ENCODE measurements around the gene CDC42BPG.

The CDC42BPG gene

DNA sequence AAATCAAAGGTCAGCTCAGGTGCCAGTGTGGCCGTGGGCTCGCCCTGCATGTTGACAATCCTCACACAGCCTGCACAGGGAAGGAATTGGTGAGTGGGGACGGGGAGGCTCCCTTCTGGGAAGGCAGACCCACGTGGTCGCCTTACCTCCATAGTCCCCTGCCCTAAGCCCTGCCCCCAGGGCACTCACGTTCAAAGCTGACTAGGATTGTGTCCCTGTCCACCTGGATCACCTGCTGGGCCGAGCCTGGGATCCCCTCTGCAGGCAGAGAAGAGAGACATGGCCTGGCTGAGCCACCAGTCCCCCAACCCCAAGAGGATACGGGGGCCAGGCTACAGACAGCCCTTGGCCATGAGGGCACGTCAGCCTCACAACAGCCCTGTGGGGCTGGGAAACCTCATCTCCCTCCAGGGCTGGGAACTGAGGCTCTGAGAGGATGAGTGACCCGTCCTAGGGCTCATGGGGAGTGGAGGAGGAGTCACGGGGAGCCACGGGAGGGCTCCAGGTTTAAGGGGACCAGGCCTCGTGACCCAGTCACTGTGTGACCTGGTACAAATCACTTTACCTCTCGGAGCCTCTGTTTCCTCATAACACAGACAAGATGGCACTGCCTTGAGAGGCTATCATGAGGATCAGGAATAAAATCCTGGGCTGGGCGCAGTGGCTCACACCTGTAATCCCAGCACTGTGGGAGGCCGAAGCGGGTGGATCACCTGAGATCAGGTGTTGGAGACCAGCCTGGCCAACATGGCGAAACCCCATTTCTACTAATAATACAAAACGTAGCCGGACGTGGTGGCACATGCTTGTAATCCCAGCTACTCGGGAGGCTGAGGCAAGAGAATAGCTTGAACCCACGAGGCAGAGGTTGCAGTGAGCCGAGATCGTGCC is 54.0 kb downstream of the CDC42BPG start:
- no peak for DNase-seq (ENCODE audit: low read depth in 2 of 3, low spot score in 1 of 3)

DNA sequence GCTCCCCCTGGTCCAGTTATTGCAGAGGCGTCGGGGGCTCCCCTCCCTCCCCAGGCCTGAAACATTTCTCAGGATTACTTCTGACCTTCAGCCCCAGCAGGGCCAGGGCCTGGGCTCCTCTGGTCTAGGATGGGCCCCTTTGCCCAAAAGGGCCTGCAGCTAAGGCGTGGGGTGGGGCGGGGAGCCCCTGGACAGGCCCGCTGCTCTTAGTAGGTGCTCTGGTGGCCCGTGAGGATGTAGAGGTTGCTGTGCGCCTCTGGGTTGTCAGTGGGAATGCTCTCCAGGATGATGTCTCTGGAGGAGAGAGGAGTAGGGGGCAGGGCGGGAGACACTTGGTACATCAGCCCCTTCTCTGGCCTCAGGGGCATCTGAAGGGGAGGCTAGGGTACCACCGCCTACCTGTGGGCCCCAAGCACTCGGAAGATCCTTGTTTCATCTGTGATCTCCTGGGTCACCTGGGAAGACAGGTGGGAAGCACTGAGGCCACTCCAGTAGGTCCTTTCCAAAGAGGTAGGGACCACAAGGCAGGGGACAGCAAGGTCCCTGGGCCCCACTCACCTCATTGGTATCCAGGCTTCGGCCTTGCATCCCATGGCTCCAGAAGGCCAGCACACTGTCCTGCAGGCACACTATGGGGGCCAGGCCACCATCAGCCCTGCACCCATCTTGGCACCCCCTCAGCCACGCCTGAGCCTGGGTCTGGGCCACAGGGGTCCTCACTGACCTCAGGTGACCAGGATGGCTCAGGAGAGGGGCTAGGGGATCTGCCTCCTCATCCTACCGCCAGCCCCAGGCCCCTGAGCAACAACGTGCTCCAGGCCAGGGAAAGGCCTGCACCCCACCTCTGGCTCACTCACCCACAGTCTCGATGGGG is 54.9 kb downstream of the CDC42BPG start:
- DNase-seq (ENCODE audit: low read depth in 2 of 3, low spot score in 1 of 3) = no peak

DNA sequence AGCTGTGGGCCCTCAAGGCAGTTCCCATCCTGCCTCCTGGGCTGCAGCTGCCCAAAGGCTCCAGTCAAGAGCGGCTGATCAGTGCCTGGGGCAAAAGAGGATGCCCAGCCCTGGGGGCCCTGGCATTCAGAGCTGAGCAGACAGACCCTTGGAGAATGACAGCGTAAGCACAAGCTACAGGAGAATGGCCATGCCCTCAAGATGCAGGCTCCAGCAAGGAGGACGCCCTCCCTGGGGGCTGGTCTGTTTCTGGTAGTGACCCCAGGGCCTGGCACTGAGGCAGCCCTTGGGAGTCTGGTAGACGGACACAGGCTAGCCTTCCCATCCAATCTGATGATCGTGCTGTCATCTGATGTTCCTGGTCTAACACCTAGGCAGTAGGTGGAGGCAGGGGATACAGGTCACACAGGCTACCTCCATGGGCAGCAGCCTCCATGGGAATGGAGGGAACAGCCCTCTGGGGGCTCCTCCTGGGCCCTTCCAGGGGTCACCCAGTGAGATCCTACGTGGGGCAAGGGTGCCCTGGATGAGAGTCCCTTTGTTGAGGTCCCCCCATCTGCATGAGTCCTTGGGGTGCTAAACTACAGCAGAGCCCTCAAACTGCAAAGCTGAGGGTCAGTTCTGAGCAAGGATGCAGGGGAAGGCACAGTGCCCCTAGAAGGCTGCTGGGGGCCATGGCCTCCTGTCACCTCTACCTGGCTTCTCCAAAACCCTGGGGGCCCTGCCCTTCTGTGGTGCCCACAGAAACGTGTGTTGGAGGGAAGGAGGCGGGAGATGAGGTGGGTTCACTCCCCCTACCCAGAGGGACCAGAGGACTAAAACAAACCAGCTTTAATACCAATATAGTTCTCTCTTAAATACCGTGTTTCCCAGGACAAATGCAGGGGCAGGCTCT is 55.9 kb downstream of the CDC42BPG start:
- no peak for DNase-seq (ENCODE audit: low read depth in 2 of 3, low spot score in 1 of 3)

DNA sequence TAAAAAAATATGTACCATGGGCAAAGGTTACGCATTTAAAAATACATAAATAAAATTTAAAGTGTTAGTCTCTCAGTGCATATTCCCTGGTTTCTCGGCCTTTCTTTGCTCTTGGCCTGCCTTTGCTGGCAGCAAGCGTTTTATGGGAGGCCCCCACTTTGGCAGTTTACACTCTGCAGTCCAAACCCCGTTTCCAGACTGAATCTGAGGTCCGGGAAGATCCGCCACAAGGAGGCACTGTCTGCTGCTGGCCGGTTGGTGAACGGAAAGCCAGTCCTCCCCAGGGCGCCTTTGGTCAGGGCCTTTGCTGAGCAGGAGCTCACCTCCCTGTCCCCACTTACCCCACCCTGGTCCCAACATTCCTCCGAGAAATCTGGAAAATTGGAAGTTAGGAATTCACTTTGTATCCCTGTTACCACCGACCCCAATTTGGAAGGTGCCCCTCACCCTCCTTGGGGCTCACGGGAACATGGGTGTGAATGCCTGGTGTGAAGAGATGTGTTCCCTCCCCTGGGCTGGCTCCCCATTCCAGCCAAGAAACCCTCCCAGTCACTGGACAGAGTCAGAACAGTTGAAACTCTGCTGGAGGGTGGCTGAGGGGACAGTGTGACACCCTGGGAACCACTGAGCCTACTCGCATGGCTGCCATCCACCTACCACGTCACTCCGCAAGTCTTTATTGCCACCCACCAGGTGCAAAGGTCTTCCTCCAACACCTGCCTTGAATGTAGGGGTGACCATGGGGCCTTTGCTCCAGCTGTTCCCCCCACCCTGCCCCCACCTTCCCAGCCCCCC is 56.7 kb downstream of the CDC42BPG start:
- DNase-seq (ENCODE audit: low read depth in 2 of 3, low spot score in 1 of 3) = peak in 1 of 3 donors; percentile 54

DNA sequence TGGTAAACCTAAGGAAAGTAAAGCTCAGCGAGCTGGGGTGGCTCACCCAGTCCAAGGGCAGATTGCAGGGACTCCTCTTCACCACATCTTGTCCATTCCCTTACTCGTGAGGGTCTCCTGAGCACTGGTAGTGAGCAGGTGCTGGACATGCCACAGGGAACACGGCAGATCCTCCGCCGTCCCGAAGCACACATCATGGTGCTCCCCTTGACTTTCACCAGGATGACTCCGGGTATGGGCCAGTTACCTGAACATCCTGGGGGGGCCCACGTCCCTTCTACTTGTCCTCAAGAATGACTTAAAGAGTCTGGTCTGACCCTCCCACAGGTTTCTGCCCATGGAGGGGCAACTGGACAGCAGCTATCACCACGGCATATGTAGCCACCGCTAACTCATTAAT is 58.1 kb downstream of the CDC42BPG start:
- no peak for DNase-seq (ENCODE audit: low read depth in 2 of 3, low spot score in 1 of 3)

DNA sequence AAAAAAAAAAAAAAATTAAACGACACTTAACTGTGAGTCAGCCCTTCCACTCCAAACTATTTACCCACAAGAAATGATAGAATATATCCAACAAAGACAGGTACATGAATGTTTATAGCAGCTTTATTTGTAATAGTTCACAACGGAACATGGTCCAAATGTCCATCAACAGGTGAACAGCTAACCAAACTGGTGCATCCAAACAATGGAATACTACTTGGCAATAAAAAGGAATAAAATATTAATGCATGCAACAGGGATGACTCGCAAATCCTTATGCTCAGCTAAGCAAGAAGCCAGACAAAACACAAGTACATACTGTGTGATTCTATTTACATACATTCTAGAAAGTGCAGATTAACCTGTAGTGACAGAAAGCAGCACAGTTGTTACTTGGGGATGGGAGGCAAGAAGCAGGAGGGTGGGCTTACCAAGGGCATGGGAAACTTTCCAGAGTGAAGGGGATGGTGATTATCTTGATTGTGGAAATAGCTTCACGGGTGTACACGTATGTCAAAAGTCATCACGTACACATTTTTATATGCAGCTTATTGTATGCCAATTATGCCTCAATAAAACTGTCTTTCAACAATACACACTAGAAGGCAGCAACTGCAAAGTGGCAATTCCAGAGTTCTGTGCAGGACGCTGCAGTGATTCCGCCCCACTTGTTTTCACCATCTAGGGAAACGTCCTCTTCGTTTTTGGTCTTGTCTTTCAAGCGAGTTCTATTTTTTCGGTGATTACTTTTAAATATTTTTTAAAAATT is 59.5 kb downstream of the CDC42BPG start:
- DNase-seq (ENCODE audit: low read depth in 2 of 3, low spot score in 1 of 3) = no peak

DNA sequence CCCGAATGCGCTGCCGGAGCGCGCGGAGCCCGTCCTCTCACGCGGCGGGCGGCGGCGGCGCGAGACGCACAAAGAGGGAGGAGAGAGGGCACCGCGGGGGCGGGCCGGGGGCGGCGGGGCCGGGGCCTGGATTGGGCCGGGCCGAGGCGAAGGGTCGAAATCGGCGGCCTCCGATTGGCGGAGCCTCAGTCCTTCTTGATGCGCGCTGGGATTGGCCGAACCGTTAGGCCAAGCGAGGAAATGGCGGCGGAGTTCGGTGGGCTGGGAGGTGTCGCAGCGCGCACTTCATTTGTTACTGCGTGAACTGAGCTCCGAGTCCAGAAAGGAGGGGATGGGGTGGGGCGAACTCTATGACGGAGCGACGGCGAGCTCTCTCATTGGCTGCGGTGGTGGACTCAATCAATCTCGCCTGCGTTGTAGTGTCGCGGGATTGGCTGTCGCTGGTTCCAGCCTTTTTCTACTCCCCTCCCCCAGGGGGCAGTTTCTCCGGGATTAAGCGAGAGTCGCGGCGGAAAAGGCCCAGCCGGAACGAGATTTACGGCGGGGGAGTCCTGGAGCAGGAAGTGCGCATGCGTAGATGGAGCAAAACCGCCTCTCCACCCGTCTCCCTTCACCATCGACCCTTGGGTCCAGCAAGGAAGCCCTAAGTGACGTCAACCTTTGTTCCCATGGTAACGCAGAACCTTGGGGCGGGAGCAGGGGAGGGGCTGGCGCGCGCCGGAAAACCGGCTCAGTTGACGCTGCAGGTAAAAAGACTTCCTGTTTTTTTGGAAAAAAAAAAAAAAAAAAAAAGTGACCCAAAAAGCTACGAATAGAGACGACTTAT is 65.8 kb downstream of the CDC42BPG start, which contains the start of gene SF1:
SF1 (minus strand) TSS at position 70 of the 826 bp plus-strand sequence. CDS start 150 bp downstream, outside the sequence.
- DNase-seq (ENCODE audit: low read depth in 2 of 3, low spot score in 1 of 3) = peak; percentile 96 to 100 (median 99)

DNA sequence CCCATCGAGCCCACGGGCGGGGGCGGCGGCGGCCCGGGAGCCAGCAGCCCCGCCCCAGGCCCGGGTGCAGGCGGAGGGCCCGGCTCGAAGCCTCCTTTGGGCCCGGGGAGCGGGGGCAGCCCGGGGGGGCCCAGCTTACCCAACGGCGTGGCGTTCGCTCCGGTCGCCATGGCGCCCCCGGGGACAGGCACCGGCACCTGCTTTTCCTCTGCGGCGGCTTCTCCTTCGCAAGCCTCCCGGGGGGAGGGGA is 66.3 kb downstream of the CDC42BPG start:
- no peak for DNase-seq (ENCODE audit: low read depth in 2 of 3, low spot score in 1 of 3)

DNA sequence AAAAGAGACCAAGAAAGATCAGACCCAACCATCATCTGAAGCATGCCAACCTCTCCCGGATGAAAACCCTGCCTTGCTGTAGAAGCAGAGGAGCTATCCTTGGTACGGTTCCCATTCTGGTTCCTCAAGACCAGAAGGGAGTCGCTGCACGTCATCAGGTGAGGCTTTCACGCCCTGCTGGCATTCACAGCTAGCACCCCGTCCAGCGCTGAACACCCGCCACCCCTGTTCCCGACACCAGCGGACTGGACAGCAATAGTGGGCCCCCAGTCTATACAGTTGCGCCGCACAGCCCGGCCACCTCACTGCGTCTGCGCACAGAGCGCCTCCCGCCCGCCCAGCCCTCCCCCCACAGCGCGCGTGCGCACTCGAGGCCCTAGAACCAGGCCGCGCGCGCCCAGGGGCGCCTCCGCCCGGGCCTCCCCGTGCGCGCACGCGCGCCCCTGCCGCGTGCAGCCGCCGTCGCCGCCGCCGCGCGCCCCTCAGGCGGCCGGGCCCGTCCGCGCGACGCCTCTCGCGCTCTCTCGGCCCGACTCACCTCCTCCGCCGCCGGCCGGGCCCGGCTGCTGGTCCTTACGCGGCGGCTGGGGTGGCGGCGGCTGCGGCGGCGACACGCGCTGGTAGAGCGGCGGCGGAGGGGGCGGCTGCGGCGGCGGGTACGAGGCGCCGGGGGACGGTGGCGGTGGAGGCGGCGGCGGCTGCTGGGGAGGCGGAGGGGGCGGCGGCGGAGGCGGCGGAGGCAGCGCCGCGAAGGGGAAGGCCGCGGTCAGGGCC is 66.8 kb downstream of the CDC42BPG start:
- peak; percentile 60 to 77 (median 60) for DNase-seq (ENCODE audit: low read depth in 2 of 3, low spot score in 1 of 3)

DNA sequence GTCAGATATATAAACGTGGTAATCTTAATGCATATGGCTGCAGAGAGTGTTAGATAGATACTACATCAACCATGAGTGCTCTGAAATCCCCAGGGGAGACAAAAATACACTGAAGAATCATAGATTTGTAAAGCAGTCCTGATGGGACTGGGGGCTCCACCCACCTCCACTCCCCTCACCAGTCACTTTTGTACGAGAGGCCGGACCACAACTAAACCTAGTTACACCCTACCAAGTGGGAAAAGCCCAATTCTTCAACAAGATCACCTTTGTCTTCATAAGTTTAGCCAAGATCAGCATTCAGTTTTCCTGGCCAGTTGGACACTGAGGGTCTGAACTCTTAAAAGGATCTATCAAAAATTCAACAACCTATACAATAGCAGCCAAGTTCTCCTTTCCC is 67.6 kb downstream of the CDC42BPG start:
- no peak for DNase-seq (ENCODE audit: low read depth in 2 of 3, low spot score in 1 of 3)

DNA sequence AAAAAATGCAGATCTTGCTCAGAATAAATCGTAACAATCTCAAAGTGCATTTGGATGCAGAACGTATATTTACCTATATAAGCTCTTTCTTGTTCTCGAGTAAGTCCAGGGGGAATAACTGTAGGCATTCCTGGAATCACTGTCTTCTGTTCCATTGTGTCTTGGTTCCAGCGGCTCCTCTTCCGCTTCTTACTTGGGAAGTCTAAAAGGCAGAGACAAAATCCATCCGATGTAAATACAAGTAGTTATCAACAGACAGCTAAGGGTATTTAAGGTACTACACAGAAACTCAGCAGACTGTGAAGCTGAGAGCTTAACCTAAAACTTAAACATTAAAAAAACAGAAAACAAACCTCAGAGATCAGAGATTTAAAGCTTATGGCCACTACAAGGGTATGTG is 68.0 kb downstream of the CDC42BPG start:
- no peak for DNase-seq (ENCODE audit: low read depth in 2 of 3, low spot score in 1 of 3)

DNA sequence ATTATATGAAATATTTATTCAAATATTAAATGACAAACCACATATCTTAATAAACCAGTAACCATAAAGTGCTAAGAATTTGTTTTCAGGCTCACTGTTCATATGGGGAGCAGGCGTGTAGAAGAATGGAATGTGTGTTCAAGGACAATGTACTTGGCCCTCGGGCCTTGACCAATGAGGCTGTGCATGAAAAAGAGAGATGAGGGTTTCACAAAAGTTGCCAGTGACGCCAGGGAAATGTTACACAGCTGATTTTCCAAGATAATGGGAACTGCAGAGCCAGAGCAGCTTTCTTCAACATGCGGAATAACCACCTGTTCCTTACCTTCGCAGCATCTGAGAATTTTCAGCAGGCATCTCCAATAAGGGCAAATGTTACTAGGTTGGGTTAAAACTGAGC is 70.3 kb downstream of the CDC42BPG start:
- DNase-seq (ENCODE audit: low read depth in 2 of 3, low spot score in 1 of 3) = no peak

Measured in stimulated activated CD4-positive, alpha-beta T cell treated with anti-CD3 and anti-CD28 coated beads, Interleukin-12 subunit alpha, Interleukin-12 subunit beta, amount 100 ng/mL, for 48 hours (primary cell).